Fibroblast of pulmonary artery (primary cell): ENCODE data around the gene CRAMP1.

Experiments
- DNase-seq: peaks from one replicate; pipeline ENCODE4 v3.0.0-alpha.2; 2010; ENCODE audit warnings: low read depth
- H3K4me3 ChIP-seq: replicated peaks from 2 replicates; pipeline ENCODE4 v1.5.1; 2011; ENCODE audit warnings: low read depth, mild to moderate bottlenecking, control low read depth, low read length, moderate library complexity
- CTCF ChIP-seq: IDR thresholded peaks from 2 replicates; pipeline ENCODE4 v1.5.1; 2011; ENCODE audit warnings: mild to moderate bottlenecking, control low read depth, low read length, inconsistent platforms; ENCODE audit errors: missing control alignments

The CRAMP1 gene

GRCh38 chr16:1639282-1639681, 27.1 kb downstream of the CRAMP1 start:
- no peak for DNase-seq
- TF ChIP-seq CTCF = no peak
- no peak overlapping the region for H3K4me3 ChIP-seq

GRCh38 chr16:1639860-1640259, 27.7 kb downstream of the CRAMP1 start:
- DNase-seq = no peak
- no peak for TF ChIP-seq CTCF
- H3K4me3 ChIP-seq = no peak overlapping the region

GRCh38 chr16:1640261-1640941, 28.2 kb downstream of the CRAMP1 start:
- no peak overlapping the region for H3K4me3 ChIP-seq
- no peak for TF ChIP-seq CTCF
- no peak for DNase-seq

GRCh38 chr16:1641261-1641660, 29.1 kb downstream of the CRAMP1 start:
- no peak overlapping the region for H3K4me3 ChIP-seq
- no peak for TF ChIP-seq CTCF
- no peak for DNase-seq

- TF ChIP-seq CTCF = no peak
- no peak for DNase-seq
- H3K4me3 ChIP-seq = no peak overlapping the region
Observed at GRCh38 chr16:1642148-1642547, 30.0 kb downstream of the CRAMP1 start.

- TF ChIP-seq CTCF = no peak
- DNase-seq = no peak
- H3K4me3 ChIP-seq = no peak overlapping the region
Observed at GRCh38 chr16:1642753-1643152, 30.6 kb downstream of the CRAMP1 start.

- DNase-seq = no peak
- no peak overlapping the region for H3K4me3 ChIP-seq
- no peak for TF ChIP-seq CTCF
Observed at GRCh38 chr16:1643521-1643920, 31.4 kb downstream of the CRAMP1 start.
